GM13977 (cell line): Measurements from ENCODE around the gene TRAF3.

Experiments
- DNase-seq: peaks from one replicate; pipeline ENCODE4 v3.0.0; 2012; ENCODE audit warnings: low spot score
- CTCF ChIP-seq: IDR thresholded peaks from 2 replicates; pipeline ENCODE4 v1.5.1; 2012; ENCODE audit warnings: mild to moderate bottlenecking, control low read depth; ENCODE audit not compliant: insufficient read depth; ENCODE audit errors: extremely low read depth, missing control alignments
- in situ Hi-C: fragments of 300-500 bp; cut with MboI; formaldehyde crosslinking; loops from one replicate; pipeline ENCODE4 v1.12.0; 2022; ENCODE audit warnings: low sequenced_read_pairs, low pct_unique_long_range_greater_than_20kb, mixed read lengths, inconsistent platforms; ENCODE audit not compliant: unreplicated experiment

Gene TRAF3

DNA sequence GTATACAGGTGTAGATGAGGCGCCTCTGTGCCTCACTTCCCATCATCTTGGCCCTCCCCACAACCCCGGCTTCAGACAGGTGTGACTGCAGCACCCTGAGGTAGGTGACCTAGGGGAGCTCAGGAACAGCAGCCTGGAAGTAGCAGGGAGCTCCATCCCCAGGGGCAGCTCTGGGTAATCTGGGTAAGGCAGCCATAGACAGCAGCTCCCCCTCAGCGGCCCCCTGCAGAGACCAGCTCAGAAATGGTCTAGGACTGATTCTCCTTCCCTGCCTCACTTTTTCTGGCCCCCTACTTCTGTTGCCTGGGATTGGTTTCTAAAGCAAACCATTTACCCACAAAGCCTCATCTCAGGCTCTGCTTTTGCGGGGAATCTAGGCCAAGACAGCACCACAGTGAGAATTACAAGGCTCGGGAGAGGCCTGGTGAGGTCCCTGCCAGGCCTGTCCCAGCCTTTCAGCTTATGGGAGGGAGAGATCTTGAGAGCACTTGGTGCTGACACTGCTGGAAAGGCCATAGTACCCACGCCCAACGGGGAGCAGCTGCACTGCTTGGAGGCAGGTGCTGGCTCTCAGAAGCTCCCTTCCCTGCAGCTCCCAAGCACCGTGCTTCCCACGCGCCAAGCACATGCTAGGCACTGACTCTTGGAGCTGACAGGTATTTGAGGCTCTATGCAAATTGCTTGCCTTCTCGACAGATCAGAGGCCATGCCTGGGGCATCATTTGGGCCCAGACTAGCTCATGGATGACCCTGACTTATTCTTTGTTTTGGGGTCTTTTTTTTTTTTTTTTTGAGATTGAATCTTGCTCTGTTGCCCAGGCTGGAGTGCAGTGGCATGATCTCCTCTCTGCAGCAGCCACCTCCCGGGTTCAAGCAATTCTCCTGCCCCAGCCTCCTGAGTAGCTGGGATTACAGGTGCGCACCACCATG, 45.1 kb upstream of the TRAF3 start:
- in situ Hi-C loops, result no loop called here
- DNase-seq, result no peak

GRCh38 chr14:102732924-102733323, 44.3 kb upstream of the TRAF3 start:
- in situ Hi-C loops, result no loop called here
- no peak for DNase-seq
- TF ChIP-seq CTCF, result no peak

More for the DNA sequence above, 45.1 kb upstream of the TRAF3 start:
- no peak for TF ChIP-seq CTCF

DNA sequence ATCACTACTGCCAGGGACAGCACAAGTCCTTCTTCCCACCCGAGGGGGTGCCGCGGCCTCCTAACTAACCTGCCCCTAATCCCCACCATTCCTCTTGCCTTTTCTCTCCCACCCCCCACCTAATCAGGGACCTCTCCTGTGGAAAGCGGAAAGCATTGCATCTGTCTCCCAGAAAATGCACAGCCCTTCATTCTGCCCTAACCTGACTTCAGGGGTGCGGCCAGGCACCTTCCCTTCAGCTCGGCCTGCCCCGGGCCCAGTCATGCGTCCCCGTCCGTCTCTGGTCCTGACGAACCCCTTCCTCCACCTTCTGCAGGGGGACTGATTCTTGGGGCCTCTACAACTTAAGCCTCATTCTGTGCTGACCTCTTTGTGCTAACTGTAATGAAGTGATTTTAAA, 43.9 kb upstream of the TRAF3 start:
- no peak for TF ChIP-seq CTCF
- no peak for DNase-seq
- in situ Hi-C loops, result no loop called here

GRCh38 chr14:102734436-102734835, 42.8 kb upstream of the TRAF3 start:
- TF ChIP-seq CTCF, result no peak
- no peak for DNase-seq

GRCh38 chr14:102736956-102737355, 40.3 kb upstream of the TRAF3 start:
- in situ Hi-C loops, result no loop called here
- no peak for TF ChIP-seq CTCF
- no peak for DNase-seq

More at GRCh38 chr14:102734436-102734835, 42.8 kb upstream of the TRAF3 start:
- in situ Hi-C loops, result no loop called here

GRCh38 chr14:102737402-102738372, 39.6 kb upstream of the TRAF3 start:
- no peak for TF ChIP-seq CTCF
- in situ Hi-C loops, result no loop called here
- no peak for DNase-seq
